GM21825 (cell line): ENCODE measurements around the gene CHI3L1.

Source experiments
- ATAC-seq: cut with Tn5 transposase; IDR thresholded peaks from one replicate; pipeline ENCODE4 v1.9.1; 2021; ENCODE audit warnings: mild to moderate bottlenecking, moderate library complexity; ENCODE audit not compliant: unreplicated experiment

CHI3L1 gene

GRCh38 chr1:203207751-203208150 is 21.2 kb upstream of the CHI3L1 start:
- ATAC-seq, result no peak

GRCh38 chr1:203206129-203206687 is 19.7 kb upstream of the CHI3L1 start:
- no peak for ATAC-seq

DNA sequence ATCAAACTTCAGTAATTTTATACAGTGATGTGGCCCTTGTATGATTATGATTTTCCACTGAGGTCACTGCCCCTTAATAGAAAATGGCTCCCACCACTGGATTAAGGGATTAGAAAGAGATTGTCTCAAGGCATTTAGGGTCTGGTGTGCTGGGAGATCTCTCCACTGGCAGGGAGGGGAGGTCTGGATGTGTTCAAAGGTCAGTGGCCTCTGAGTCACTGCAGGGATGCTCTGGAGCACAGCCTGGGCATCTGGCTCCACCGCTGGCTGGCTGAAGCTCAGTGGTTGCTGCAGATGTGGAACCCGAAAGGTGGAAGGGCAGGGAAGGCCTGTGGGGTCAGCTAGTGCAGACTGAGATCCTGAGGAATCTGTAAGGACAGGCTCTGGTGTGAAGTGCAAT is 18.3 kb upstream of the CHI3L1 start:
- no peak for ATAC-seq

DNA sequence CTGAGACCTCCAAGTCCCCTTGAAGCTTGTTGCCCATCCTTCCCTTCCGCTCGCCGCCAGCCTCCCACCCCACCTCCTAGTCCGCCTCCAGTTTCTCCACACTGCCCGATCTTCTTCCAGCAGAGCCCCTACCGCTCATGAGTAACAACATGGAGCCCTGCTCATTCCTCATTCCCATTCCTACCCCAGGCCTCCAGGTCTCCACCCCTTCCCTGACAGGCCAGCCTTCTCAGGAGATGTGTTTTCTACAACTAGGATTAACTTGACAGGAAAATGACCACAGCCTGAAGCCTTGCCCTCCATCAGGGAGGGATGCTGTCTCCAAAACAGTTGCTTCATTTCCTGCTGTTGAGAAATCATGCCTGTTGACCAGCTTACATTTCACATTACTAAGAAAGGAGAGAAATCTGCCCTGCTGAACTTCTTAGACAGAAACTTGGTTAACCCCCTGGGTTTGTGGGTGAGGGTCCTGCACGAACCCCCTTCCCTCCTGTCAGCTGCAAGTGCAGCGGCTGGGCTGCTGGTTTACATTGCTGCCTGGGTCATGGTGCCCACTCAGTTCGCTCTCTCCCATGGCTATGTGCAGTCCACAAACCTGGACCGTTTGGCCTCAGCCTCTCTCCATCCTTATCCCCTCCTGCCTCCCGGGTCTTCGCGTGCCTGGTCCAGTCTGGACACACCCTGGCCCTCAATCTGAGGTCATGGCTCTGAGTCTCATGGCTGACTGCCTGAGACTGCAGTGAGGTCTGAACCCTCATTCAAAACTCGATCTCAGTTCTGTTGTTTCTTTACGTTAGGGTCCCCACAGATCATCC is 16.1 kb upstream of the CHI3L1 start:
- no peak for ATAC-seq

DNA sequence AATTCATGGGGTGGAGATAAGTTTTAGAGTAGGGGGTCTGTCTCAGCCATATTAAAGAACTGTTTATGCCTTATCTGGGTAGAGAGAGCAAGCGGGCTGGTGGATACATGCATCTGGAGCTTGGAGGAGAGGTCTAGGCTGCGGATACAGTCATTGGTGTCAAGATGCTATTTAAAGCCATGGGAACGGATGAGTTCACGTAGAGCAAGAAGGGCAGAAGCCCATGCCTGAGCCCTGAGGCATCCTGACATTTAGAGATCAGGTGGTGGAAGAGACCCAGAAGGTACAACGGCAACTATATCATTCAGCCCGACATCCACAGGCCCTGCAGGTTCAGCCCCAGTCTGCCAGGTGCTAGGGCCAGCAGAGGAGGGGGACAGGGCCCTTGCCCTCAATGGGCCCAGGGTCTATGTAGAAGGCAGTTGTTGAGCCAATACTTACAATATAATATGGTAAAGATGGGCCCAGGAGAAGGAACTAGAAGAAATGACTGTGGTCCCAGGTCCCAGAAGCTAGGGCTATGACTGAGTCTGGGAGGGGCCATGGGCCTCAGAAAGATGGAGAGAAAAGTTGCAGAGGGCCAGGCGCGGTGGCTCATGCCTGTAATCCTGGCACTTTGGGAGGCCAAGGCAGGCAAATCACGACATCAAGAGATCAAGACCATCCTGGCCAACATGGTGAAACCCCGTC is 15.2 kb upstream of the CHI3L1 start:
- no peak for ATAC-seq

DNA sequence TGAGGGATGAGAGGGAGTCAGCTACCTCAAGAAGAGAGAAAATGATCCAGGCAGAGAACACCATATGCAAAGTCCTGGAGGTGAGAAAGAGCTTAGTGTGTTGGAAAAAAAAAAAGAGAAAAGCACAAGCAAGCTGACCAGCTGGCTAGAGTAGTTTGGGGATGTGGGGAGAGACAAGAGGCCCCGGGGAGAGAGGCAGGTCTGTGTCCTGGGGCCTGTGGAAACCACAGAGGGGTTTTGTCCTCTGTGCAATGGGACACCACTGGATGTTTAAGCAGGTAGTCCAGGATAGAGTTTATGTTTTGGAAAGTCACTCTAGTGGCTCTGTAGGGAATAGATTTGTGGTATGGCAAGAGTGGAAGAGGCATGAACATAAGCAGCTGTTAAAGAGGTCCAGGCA is 14.4 kb upstream of the CHI3L1 start:
- ATAC-seq, result no peak

GRCh38 chr1:203199816-203200571 is 13.5 kb upstream of the CHI3L1 start:
- ATAC-seq, result no peak

GRCh38 chr1:203199481-203199815 is 12.9 kb upstream of the CHI3L1 start:
- no peak for ATAC-seq

DNA sequence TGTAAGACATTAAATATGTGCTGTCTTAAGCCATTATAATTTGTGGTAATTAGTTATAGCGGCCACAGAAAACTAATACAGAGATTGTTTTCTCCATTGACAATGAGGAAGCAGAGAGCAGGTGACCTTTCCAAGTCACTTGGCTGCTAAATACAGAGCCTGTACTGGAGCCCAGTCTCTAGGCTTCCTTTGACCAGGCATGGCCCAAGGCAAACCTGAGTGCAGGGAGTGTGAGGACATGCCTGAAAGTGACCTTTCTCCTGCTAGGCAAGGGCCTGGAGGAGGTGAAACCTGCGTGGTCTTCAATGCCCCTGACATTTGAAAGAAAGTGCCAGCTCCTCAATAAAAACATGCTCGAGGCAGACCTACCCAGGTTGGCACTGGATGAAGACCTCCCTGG is 12.5 kb upstream of the CHI3L1 start:
- no peak for ATAC-seq

DNA sequence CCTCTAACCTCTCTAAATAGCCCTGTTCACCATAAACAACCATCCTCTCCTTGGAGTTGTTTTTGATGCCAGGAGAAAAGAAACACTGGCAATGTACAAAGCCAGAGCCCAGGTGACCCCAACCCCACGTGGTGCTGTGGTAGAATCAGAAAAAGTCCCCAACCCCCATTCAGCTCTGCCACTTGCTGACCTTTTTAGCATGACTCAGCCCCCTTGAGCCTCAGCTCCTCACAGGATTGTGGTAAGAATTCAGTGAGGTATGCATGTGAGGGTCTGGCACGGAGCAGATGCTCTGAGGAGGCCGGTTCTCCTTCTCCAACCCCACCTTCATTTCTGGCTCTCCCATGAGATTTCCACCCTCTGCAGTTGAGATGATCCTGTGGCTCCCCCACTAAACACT is 11.1 kb upstream of the CHI3L1 start:
- no peak for ATAC-seq

GRCh38 chr1:203196371-203196770 is 9.9 kb upstream of the CHI3L1 start:
- ATAC-seq, result no peak

DNA sequence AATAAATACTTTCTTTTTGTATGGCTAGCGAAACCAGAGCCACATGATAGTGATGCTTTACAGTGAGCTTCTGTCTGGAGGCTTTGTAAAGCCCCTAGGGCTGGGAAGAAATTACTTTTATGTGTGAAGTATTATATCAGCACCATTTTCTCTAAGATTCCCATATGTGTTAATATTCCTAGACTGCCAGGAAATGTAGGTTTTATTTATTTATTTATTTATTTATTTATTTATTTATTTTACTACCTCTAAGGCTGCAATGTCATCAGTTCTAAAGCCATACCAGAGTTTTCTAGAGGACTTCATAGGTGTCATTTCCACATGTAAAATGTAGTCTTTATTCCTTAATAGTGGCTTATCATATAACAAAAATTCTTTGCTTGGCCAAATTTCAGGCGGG is 4.4 kb upstream of the CHI3L1 start:
- ATAC-seq, result no peak

- ATAC-seq, result no peak
These were observed 3.4 kb upstream of the CHI3L1 start for GRCh38 chr1:203189951-203190352.

DNA sequence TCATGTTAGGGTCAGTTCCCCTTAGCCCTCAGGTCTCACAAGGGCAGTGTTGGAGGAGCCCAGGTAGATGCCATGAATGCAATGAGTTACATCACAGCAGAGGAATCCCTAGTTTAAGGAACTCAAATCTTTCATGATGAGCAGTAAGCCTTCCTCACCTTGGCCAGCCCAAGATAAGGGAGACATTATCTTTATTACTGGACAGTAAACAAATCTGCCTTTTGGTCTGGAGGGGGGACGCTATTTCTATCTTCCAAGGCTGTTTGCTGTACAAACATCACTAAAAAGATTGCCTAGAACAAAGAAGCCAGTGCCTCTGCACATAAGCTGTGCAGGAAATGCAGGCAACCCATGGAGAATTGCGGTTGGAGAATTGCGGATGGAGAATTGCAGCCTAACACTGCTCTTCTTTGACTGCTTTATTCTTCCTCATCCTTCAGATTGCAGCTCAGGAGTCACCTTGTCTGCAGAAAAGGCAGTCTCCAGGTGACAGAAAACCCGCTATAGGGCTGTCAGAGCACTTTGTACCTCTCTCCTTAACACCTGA is 2.3 kb upstream of the CHI3L1 start:
- no peak for ATAC-seq

DNA sequence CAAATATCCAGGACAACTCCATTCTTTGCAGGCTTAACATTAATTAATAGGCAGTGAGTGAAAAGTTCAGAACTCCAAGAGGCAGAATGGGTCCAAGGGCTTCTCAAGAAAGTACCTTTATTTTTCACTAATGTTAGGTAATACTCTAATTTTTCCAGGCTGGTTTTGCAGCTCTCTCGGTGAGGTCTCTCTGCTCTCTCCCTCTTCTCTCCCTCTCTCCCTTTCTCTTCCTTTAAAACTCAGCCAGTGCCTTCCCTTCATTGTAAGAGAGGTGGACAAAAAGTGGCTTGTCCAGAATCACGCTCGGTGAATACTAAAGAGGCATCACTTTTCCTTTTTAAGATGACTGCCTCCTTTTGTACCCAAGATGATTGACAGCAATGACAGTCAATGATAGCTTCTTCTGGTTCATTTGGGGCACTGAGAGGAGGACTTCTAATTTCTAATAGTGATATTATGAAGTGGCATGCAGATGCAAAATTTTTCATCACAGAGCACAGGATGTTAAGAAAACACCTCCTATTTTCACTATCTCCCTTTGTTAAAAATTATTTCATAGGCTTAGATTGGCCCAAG is 1.3 kb upstream of the CHI3L1 start:
- no peak for ATAC-seq

GRCh38 chr1:203187304-203187685 is 791 bp upstream of the CHI3L1 start:
- ATAC-seq, result no peak

DNA sequence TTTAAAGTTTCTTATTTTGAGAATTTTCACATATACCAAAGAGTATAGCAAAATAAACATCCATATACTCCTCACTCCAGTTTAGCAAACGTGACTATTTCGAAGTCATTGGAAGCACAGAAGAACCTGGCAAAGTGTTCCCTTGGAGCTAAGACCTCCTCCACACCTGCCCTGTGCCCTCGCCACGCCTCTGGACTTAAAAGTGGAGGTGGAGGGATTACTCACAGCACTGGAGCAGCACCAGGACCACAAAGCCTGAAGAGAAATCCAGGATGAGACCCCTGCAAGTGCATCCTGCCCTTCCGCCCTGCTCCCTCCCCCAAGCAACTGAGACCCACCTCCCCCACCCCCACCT is 436 bp downstream of the CHI3L1 start:
- no peak for ATAC-seq

DNA sequence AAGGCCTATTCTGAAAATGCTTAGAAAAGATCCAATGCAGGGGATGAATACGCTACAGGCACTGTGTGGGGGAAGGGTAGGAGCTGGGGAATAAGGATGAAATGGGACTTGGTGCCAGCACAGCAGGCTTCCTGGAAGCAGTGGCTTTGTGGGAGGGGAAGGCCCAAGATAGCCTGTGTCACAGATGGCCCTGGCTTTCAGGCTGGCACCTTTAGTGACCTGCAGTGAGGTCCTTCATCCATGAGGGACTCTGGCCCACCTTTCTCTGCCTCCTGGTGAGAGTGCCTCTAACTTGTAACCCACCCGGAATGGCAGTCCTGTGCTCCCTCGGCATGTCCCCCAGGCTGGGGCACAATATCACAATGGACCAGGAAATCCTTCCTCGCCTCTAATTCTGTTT is 919 bp downstream of the CHI3L1 start:
- no peak for ATAC-seq

- no peak for ATAC-seq
These were observed 1.4 kb downstream of the CHI3L1 start for GRCh38 chr1:203185061-203185461.

DNA sequence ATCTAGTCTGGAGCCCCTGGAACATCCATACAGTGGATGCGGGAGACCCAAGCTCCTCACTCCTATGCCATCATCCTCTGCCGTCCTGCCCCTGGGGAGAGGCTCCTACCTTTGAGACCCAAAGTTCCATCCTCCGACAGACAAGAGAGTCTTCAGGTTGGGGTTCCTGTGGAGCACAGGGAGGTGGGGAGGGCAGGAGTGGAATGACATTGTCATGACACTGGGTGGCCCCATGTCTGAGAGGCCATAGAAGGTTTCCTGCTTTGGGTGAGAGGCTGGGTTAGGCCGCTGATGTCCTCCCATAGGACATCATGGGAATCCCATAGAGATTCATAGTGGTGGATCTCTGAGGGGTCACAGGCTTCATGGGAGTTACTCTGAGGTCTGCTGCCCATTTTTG is 2.0 kb downstream of the CHI3L1 start:
- ATAC-seq, result no peak

GRCh38 chr1:203183828-203184227 is 2.7 kb downstream of the CHI3L1 start:
- ATAC-seq, result no peak
